Activated naive CD8-positive, alpha-beta T cell treated with anti-CD3 and anti-CD28 coated beads, Interleukin-2, amount 10 ng/mL, durations not matched to agents 7 days and 5 days (primary cell): Measurements from ENCODE around the gene CBFA2T3. TPM values are rescaled to one million over a fixed set of nuclear protein-coding genes. Genes with fewer than 3 reads are reported as not detected.
A peak's percentile ranks its signal among the peaks of the same experiment; 100 is the strongest.

Source experiments
- ATAC-seq: fragments of 150-1000 bp; cut with Tn5 transposase; one replicate; pipeline ENCODE4 v1.10.0; 2021; ENCODE audit warnings: low read depth, moderate library complexity
- POLR2A ChIA-PET: fragments of 350-600 bp; sonication (Branson Sonifier 250); formaldehyde crosslinking; loops from one replicate; lab custom pipeline; 2021; ENCODE audit warnings: antibody characterized with exemption; lab: Charles Lee
- DNase-seq: peaks from one replicate; pipeline ENCODE4 v3.0.0; 2021
- H3K27ac Mint-ChIP-seq: one replicate; pipeline ENCODE4 v1.8.0; 2022; ENCODE audit warnings: mild to moderate bottlenecking, mixed read lengths
- H3K27me3 Mint-ChIP-seq: one replicate; pipeline ENCODE4 v1.8.0; 2022; ENCODE audit warnings: mild to moderate bottlenecking, moderate library complexity, mixed read lengths
- H3K36me3 Mint-ChIP-seq: one replicate; pipeline ENCODE4 v1.8.0; 2021; ENCODE audit warnings: mild to moderate bottlenecking, mixed read lengths
- H3K4me1 Mint-ChIP-seq: one replicate; pipeline ENCODE4 v1.8.0; 2021; ENCODE audit warnings: mixed read lengths
- H3K4me3 Mint-ChIP-seq: one replicate; pipeline ENCODE4 v1.8.0; 2022; ENCODE audit warnings: mild to moderate bottlenecking, moderate library complexity, mixed read lengths
- H3K9me3 Mint-ChIP-seq: one replicate; pipeline ENCODE4 v1.8.0; 2021; ENCODE audit warnings: mixed read lengths
- total RNA-seq, 2 experiments: library from RNA; stranded (reverse); gene quantifications; one replicate each; pipeline ENCODE4 v1.2.3, GENCODE V29; 2021

Gene CBFA2T3
- total RNA-seq, 2 experiments from 2014 or later: 0.08 to 0.26 TPM

GRCh38 chr16:88943131-88943664 lies 33.8 kb downstream of the CBFA2T3 start:
- H3K4me1 Mint-ChIP-seq: peaks cover 5% of the 10 kb centered on the region
- H3K27ac Mint-ChIP-seq: no peak overlapping the region
- DNase-seq: no peak
- H3K4me3 Mint-ChIP-seq: no peak overlapping the region
- no peak for ATAC-seq
- no peaks in the 10 kb centered on the region for H3K36me3 Mint-ChIP-seq
- H3K9me3 Mint-ChIP-seq: no peaks in the 10 kb centered on the region
- H3K27me3 Mint-ChIP-seq: peaks cover 44% of the 10 kb centered on the region
- POLR2A ChIA-PET: interaction anchor here (1.3 kb wide), 1 partner anchor 15 kb away, joined by 3 read pairs; no protein-coding TSS in a partner anchor

GRCh38 chr16:88941913-88942909 lies 34.8 kb downstream of the CBFA2T3 start:
- Mint-ChIP-seq H3K36me3 (no peaks in the 10 kb centered on the region), H3K27ac (no peak overlapping the region), H3K4me1 (peaks cover 5% of the 10 kb centered on the region), H3K27me3 (peaks cover 45% of the 10 kb centered on the region), H3K9me3 (no peaks in the 10 kb centered on the region), H3K4me3 (no peak overlapping the region)
- ATAC-seq: peak; percentile 43
- peak; percentile 72 for DNase-seq
- POLR2A ChIA-PET: interaction anchor here (1.1 kb wide), 1 partner anchor 30 kb away, joined by 3 read pairs; no protein-coding TSS in a partner anchor

GRCh38 chr16:88940862-88941817 lies 35.9 kb downstream of the CBFA2T3 start:
- H3K4me1 Mint-ChIP-seq: peaks cover 5% of the 10 kb centered on the region
- H3K36me3 Mint-ChIP-seq: no peaks in the 10 kb centered on the region
- H3K4me3 Mint-ChIP-seq: no peak overlapping the region
- POLR2A ChIA-PET: interaction anchor here (1.1 kb wide), 1 partner anchor 31 kb away, joined by 3 read pairs; no protein-coding TSS in a partner anchor
- no peak overlapping the region for H3K27ac Mint-ChIP-seq
- no peaks in the 10 kb centered on the region for H3K9me3 Mint-ChIP-seq
- peaks cover 53% of the 10 kb centered on the region for H3K27me3 Mint-ChIP-seq
- DNase-seq: no peak
- ATAC-seq: no peak

- H3K27ac Mint-ChIP-seq: no peak overlapping the region
- DNase-seq (no peak), ATAC-seq (no peak)
- H3K4me3 Mint-ChIP-seq: no peak overlapping the region
- H3K27me3 Mint-ChIP-seq: peaks cover 51% of the 10 kb centered on the region
- H3K36me3 Mint-ChIP-seq: no peaks in the 10 kb centered on the region
- no peaks in the 10 kb centered on the region for H3K9me3 Mint-ChIP-seq
- H3K4me1 Mint-ChIP-seq: peaks cover 5% of the 10 kb centered on the region
- POLR2A ChIA-PET: no interaction called here
These were observed 36.8 kb downstream of the CBFA2T3 start for GRCh38 chr16:88939972-88940861.

GRCh38 chr16:88939245-88939971 lies 37.6 kb downstream of the CBFA2T3 start:
- Mint-ChIP-seq H3K27ac (no peak overlapping the region), H3K4me3 (peak overlapping the region; percentile 30), H3K36me3 (no peaks in the 10 kb centered on the region), H3K27me3 (peaks cover 46% of the 10 kb centered on the region), H3K9me3 (no peaks in the 10 kb centered on the region), H3K4me1 (peaks cover 5% of the 10 kb centered on the region)
- POLR2A ChIA-PET: no interaction called here
- DNase-seq (no peak), ATAC-seq (no peak)

- no peaks in the 10 kb centered on the region for H3K36me3 Mint-ChIP-seq
- ATAC-seq: no peak
- H3K4me3 Mint-ChIP-seq: no peak overlapping the region
- no peak for DNase-seq
- POLR2A ChIA-PET: no interaction called here
- H3K27ac Mint-ChIP-seq: no peak overlapping the region
- peaks cover 44% of the 10 kb centered on the region for H3K27me3 Mint-ChIP-seq
- peaks cover 5% of the 10 kb centered on the region for H3K4me1 Mint-ChIP-seq
- H3K9me3 Mint-ChIP-seq: no peaks in the 10 kb centered on the region
These were observed 38.2 kb downstream of the CBFA2T3 start for GRCh38 chr16:88938777-88939244.

GRCh38 chr16:88938119-88938776 lies 38.8 kb downstream of the CBFA2T3 start:
- Mint-ChIP-seq H3K4me3 (no peak overlapping the region), H3K4me1 (peaks cover 5% of the 10 kb centered on the region), H3K27me3 (peaks cover 40% of the 10 kb centered on the region), H3K27ac (no peak overlapping the region), H3K36me3 (no peaks in the 10 kb centered on the region), H3K9me3 (no peaks in the 10 kb centered on the region)
- POLR2A ChIA-PET: no interaction called here
- DNase-seq (no peak), ATAC-seq (no peak)

GRCh38 chr16:88937206-88937621 lies 39.8 kb downstream of the CBFA2T3 start:
- Mint-ChIP-seq H3K9me3 (no peaks in the 10 kb centered on the region), H3K4me3 (no peak overlapping the region), H3K27ac (no peak overlapping the region), H3K4me1 (peaks cover 3% of the 10 kb centered on the region), H3K36me3 (no peaks in the 10 kb centered on the region), H3K27me3 (peaks cover 30% of the 10 kb centered on the region)
- POLR2A ChIA-PET: no interaction called here
- ATAC-seq (no peak), DNase-seq (no peak)

GRCh38 chr16:88936556-88937205 lies 40.3 kb downstream of the CBFA2T3 start:
- no peak overlapping the region for H3K27ac Mint-ChIP-seq
- H3K4me3 Mint-ChIP-seq: no peak overlapping the region
- ATAC-seq (no peak), DNase-seq (no peak)
- peaks cover 27% of the 10 kb centered on the region for H3K27me3 Mint-ChIP-seq
- H3K4me1 Mint-ChIP-seq: peaks cover 3% of the 10 kb centered on the region
- no peaks in the 10 kb centered on the region for H3K36me3 Mint-ChIP-seq
- no peaks in the 10 kb centered on the region for H3K9me3 Mint-ChIP-seq
- POLR2A ChIA-PET: no interaction called here

- H3K4me3 Mint-ChIP-seq: no peak overlapping the region
- POLR2A ChIA-PET: no interaction called here
- no peaks in the 10 kb centered on the region for H3K9me3 Mint-ChIP-seq
- H3K4me1 Mint-ChIP-seq: peaks cover 3% of the 10 kb centered on the region
- DNase-seq: no peak
- peaks cover 27% of the 10 kb centered on the region for H3K27me3 Mint-ChIP-seq
- no peak overlapping the region for H3K27ac Mint-ChIP-seq
- ATAC-seq: no peak
- no peaks in the 10 kb centered on the region for H3K36me3 Mint-ChIP-seq
These were observed 40.9 kb downstream of the CBFA2T3 start for GRCh38 chr16:88936008-88936555.
